Measurements from ENCODE around the gene GFRA1. TPM values are rescaled to one million over a fixed set of nuclear protein-coding genes. Genes with fewer than 3 reads are reported as not detected.

Gene GFRA1
- total RNA-seq, 4 donors from 2014 or later: 57.9 to 104 (median 61.6) TPM

GRCh38 chr10:116211682-116212081 lies 61.3 kb downstream of the GFRA1 start:
- TF ChIP-seq EP300 (IDR thresholded peaks at IDR 0.05): no peak
- DNase-seq (ENCODE audit: low spot score in 2 of 2): no peak
- no peak overlapping the region for H3K27ac ChIP-seq
- H3K4me1 ChIP-seq: peaks cover 0 to 12% (median 9%) of the 10 kb centered on the region in 4 donors
- H3K36me3 ChIP-seq: no peaks in the 10 kb centered on the region
- 8 to 17% methylated on average over 1 of the region's 1 CpG for WGBS, 2 donors
- H3K27me3 ChIP-seq: no peaks in the 10 kb centered on the region
- no peak overlapping the region for H3K4me3 ChIP-seq
- no peaks in the 10 kb centered on the region for H3K9me3 ChIP-seq

DNA sequence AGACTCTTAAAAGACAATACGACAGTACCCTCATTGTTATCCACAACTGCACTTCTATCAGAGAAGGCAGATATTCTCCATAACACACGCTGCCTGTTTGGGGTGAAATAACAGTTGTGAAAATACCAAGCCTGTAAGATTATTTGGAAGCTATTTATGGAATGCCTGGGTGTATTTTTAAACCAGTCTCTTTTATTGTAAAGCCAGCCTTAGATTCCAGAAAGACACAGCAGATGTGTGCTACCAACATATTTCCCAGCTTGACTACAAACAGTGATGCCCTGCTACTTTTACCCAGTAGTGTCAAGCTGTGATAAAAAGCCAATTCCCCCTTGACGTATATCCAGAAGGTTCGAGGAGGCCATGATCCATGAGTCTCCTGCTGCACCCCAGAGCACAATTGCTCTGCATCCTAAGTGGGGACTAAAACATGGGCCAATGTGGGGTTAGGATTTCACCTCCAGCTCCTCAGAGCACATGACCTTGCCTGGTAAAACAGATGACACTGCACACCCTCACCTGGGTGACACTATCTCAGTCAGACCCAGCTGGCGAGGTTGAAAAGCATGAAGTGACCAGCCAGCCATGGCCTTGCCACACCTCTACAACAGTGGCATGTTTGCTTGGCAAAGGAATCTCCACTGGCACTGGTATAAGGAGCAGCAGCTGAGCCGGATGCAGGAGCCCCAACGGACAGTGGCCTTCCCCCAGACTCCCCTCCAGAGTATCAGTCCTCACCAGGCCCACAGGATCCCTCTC lies 62.2 kb downstream of the GFRA1 start:
- H3K4me1 ChIP-seq: peaks cover 0 to 12% (median 9%) of the 10 kb centered on the region in 4 donors
- WGBS, 2 donors: 55 to 62% methylated on average over 5 to 7 of the region's 7 CpGs

DNA sequence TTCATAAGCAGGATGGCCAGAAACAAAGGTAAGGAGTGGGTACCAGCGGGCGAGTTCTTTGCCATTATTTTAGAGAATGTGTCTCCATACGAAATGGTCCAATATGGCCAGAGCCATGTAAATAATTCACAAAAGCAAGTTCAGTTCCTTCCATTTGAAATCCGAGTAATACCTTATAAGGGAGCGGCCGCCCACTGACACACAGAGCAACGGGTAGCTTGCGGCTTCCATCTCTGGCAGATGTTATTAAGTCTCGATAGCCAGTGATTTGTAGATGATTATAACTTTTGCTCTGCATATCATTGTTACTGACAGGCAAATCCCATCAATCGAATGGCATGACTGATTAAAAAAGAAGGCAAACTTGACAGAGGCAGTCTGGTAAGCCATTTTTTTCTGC lies 63.2 kb downstream of the GFRA1 start:
- H3K27ac ChIP-seq: no peak overlapping the region
- no peak overlapping the region for H3K4me3 ChIP-seq
- H3K9me3 ChIP-seq: no peaks in the 10 kb centered on the region
- peaks cover 0 to 12% (median 9%) of the 10 kb centered on the region in 4 donors for H3K4me1 ChIP-seq
- no peaks in the 10 kb centered on the region for H3K36me3 ChIP-seq
- DNase-seq (ENCODE audit: low spot score in 2 of 2): no peak
- H3K27me3 ChIP-seq: no peaks in the 10 kb centered on the region
- TF ChIP-seq EP300 (IDR thresholded peaks at IDR 0.05) (no peak), POLR2A (IDR thresholded peaks at IDR 0.05) (no peak)
- TF ChIP-seq, protein P1, sequence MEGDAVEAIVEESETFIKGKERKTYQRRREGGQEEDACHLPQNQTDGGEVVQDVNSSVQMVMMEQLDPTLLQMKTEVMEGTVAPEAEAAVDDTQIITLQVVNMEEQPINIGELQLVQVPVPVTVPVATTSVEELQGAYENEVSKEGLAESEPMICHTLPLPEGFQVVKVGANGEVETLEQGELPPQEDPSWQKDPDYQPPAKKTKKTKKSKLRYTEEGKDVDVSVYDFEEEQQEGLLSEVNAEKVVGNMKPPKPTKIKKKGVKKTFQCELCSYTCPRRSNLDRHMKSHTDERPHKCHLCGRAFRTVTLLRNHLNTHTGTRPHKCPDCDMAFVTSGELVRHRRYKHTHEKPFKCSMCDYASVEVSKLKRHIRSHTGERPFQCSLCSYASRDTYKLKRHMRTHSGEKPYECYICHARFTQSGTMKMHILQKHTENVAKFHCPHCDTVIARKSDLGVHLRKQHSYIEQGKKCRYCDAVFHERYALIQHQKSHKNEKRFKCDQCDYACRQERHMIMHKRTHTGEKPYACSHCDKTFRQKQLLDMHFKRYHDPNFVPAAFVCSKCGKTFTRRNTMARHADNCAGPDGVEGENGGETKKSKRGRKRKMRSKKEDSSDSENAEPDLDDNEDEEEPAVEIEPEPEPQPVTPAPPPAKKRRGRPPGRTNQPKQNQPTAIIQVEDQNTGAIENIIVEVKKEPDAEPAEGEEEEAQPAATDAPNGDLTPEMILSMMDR (IDR thresholded peaks at IDR 0.05): no peak
- 76 to 80% methylated on average over 10 of the region's 10 CpGs for WGBS, 2 donors

More for the DNA sequence above, 62.2 kb downstream of the GFRA1 start:
- Histone ChIP-seq H3K4me3 (no peak overlapping the region), H3K27ac (peak overlapping the region in 1 of 4 donors; percentile 60), H3K36me3 (no peaks in the 10 kb centered on the region), H3K27me3 (no peaks in the 10 kb centered on the region), H3K9me3 (no peaks in the 10 kb centered on the region)
- TF ChIP-seq, protein P1 (IDR thresholded peaks at IDR 0.05): no peak
- TF ChIP-seq POLR2A (IDR thresholded peaks at IDR 0.05) (no peak), EP300 (IDR thresholded peaks at IDR 0.05) (no peak)
- no peak for DNase-seq (ENCODE audit: low spot score in 2 of 2)

- TF ChIP-seq POLR2A (IDR thresholded peaks at IDR 0.05) (no peak), EP300 (IDR thresholded peaks at IDR 0.05) (no peak)
- TF ChIP-seq, protein P1 (IDR thresholded peaks at IDR 0.05): no peak
- peaks cover 0 to 12% (median 9%) of the 10 kb centered on the region in 4 donors for H3K4me1 ChIP-seq
- no peak for DNase-seq (ENCODE audit: low spot score in 2 of 2)
- H3K4me3 ChIP-seq: no peak overlapping the region
- no peaks in the 10 kb centered on the region for H3K36me3 ChIP-seq
- peak overlapping the region in 1 of 4 donors; percentile 13 for H3K27ac ChIP-seq
- 70 to 79% methylated on average over 6 of the region's 6 CpGs for WGBS, 2 donors
- no peaks in the 10 kb centered on the region for H3K27me3 ChIP-seq
- H3K9me3 ChIP-seq: no peaks in the 10 kb centered on the region
These were observed 63.9 kb downstream of the GFRA1 start for GRCh38 chr10:116208956-116209567.

DNA sequence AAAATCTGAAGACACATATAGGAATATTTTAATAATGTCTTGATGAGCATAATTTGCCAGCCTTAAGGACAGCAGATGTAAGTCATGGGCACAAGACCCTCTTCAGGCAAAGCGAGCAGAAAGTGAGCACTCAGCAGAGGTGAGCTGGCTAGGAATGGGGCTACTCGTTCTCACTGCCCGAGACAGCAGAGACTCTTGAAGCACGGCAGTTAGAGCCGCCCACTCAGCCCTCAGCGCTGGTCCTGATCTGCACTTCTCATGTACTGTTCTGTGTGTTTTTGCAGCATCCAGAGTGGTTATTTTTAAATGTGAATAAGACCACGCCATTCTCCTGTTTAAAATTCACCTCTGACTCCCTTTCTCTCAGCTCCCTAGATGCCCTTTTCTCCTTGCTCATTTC lies 65.3 kb downstream of the GFRA1 start:
- 64 to 78% methylated on average over 7 of the region's 7 CpGs for WGBS, 2 donors
- peaks cover 0 to 12% (median 9%) of the 10 kb centered on the region in 4 donors for H3K4me1 ChIP-seq
- H3K4me3 ChIP-seq: no peak overlapping the region
- H3K27me3 ChIP-seq: no peaks in the 10 kb centered on the region
- no peak overlapping the region for H3K27ac ChIP-seq
- no peaks in the 10 kb centered on the region for H3K9me3 ChIP-seq
- H3K36me3 ChIP-seq: no peaks in the 10 kb centered on the region
- DNase-seq (ENCODE audit: low spot score in 2 of 2): no peak
- TF ChIP-seq, protein P1 (IDR thresholded peaks at IDR 0.05): no peak
- TF ChIP-seq EP300 (IDR thresholded peaks at IDR 0.05): no peak
- no peak for TF ChIP-seq POLR2A (IDR thresholded peaks at IDR 0.05)
